ENCODE data around the gene FGF11.

DNA sequence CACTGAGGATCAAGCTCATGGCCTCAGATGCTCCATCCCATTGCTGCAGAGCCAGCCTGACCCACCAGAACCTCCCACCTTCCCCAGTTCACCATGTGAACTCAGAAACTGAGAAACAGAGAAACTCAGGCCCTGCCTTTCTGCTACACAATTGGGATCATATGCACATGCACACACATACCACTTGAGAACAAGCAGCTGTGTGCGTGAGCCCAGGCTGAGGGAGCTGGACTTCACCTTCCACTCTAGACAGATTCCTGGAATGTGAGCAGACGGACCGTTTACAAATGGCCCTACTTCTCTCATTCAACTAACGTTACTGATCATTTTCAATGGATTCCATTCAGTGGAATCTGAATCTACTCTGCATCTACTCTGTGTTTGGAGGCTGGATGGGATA is 15.6 kb upstream of the FGF11 start:
- TF ChIP-seq POLR2A (IDR thresholded peaks at IDR 0.05; ENCODE audit: low read depth, low read length): no peak
- TF ChIP-seq CTCF (IDR thresholded peaks at IDR 0.05; ENCODE audit: extremely low read depth in 1 of 2, insufficient read depth in 1 of 2, low read depth in 1 of 2, low read length in 2 of 2): no peak
- no peak for TF ChIP-seq EZH2 (IDR thresholded peaks at IDR 0.05; ENCODE audit: borderline replicate concordance, low read depth, low read length, severe bottlenecking)
- no peak for TF ChIP-seq MYC (IDR thresholded peaks at IDR 0.05; ENCODE audit: low read depth, low read length)
